ENCODE measurements around the gene TSPO2. TPM values are rescaled to one million over a fixed set of nuclear protein-coding genes. Genes with fewer than 3 reads are reported as not detected.
A peak's percentile ranks its signal among the peaks of the same experiment; 100 is the strongest.

Gene TSPO2
- total and polyA plus RNA-seq, 9 of the 15 experiments (the other 6 are each of a cell fraction or from before 2014, with no cell fraction given) = not detected

DNA sequence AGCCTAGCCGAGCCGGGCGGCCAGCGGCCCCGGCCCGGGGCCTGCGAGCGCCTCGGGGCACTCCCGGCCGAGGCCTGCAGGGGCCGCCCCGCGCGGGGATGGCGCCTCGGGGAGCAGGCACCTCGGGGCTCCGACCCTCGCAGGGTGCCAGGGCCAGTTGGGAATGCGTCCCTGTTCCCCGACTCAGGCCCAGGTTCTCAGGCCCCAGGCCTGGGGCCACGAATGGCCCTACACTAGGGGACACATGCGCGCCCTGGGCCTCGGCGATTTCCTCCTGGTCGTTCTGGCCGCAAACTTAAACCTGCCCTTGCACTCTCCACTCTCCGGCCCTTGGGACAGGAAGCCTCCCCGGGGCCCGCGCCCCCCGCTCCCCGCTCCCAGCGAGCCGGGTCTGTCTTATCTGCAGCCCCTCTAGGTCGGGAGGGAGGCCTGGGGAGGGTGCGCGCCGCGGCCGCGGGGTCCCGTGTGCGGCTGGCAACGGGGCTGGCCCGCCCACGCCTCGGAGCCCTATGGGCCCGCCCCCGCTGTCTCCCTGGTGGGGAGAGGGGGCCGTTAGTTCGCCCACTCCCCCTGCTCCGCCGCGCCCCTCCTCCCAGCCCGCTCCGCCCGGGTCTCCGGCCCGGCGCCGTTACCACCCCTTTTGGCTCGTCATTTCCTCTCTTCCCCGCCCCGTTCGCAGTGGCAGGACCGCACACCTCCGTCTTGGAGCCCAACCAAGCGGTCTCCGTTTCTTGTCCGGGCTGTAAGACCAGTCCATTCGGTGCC, 31.1 kb downstream of the TSPO2 start (continued):
- TF ChIP-seq, protein P1, sequence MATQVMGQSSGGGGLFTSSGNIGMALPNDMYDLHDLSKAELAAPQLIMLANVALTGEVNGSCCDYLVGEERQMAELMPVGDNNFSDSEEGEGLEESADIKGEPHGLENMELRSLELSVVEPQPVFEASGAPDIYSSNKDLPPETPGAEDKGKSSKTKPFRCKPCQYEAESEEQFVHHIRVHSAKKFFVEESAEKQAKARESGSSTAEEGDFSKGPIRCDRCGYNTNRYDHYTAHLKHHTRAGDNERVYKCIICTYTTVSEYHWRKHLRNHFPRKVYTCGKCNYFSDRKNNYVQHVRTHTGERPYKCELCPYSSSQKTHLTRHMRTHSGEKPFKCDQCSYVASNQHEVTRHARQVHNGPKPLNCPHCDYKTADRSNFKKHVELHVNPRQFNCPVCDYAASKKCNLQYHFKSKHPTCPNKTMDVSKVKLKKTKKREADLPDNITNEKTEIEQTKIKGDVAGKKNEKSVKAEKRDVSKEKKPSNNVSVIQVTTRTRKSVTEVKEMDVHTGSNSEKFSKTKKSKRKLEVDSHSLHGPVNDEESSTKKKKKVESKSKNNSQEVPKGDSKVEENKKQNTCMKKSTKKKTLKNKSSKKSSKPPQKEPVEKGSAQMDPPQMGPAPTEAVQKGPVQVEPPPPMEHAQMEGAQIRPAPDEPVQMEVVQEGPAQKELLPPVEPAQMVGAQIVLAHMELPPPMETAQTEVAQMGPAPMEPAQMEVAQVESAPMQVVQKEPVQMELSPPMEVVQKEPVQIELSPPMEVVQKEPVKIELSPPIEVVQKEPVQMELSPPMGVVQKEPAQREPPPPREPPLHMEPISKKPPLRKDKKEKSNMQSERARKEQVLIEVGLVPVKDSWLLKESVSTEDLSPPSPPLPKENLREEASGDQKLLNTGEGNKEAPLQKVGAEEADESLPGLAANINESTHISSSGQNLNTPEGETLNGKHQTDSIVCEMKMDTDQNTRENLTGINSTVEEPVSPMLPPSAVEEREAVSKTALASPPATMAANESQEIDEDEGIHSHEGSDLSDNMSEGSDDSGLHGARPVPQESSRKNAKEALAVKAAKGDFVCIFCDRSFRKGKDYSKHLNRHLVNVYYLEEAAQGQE (IDR thresholded peaks at IDR 0.05; ENCODE audit: borderline replicate concordance) = peak; percentile 12; the same call in 1 of the 2 replicates
- TF ChIP-seq, protein P1 (CRISPR knock-in tag; IDR thresholded peaks at IDR 0.05; ENCODE audit: low read depth) = peak; percentile 53; the same call in 1 of the 2 replicates
- TF ChIP-seq, protein P2, sequence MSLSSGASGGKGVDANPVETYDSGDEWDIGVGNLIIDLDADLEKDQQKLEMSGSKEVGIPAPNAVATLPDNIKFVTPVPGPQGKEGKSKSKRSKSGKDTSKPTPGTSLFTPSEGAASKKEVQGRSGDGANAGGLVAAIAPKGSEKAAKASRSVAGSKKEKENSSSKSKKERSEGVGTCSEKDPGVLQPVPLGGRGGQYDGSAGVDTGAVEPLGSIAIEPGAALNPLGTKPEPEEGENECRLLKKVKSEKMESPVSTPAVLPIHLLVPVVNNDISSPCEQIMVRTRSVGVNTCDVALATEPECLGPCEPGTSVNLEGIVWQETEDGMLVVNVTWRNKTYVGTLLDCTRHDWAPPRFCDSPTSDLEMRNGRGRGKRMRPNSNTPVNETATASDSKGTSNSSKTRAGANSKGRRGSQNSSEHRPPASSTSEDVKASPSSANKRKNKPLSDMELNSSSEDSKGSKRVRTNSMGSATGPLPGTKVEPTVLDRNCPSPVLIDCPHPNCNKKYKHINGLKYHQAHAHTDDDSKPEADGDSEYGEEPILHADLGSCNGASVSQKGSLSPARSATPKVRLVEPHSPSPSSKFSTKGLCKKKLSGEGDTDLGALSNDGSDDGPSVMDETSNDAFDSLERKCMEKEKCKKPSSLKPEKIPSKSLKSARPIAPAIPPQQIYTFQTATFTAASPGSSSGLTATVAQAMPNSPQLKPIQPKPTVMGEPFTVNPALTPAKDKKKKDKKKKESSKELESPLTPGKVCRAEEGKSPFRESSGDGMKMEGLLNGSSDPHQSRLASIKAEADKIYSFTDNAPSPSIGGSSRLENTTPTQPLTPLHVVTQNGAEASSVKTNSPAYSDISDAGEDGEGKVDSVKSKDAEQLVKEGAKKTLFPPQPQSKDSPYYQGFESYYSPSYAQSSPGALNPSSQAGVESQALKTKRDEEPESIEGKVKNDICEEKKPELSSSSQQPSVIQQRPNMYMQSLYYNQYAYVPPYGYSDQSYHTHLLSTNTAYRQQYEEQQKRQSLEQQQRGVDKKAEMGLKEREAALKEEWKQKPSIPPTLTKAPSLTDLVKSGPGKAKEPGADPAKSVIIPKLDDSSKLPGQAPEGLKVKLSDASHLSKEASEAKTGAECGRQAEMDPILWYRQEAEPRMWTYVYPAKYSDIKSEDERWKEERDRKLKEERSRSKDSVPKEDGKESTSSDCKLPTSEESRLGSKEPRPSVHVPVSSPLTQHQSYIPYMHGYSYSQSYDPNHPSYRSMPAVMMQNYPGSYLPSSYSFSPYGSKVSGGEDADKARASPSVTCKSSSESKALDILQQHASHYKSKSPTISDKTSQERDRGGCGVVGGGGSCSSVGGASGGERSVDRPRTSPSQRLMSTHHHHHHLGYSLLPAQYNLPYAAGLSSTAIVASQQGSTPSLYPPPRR (CRISPR knock-in tag; IDR thresholded peaks at IDR 0.05; ENCODE audit: borderline replicate concordance) = no peak
- TF ChIP-seq, protein P3, sequence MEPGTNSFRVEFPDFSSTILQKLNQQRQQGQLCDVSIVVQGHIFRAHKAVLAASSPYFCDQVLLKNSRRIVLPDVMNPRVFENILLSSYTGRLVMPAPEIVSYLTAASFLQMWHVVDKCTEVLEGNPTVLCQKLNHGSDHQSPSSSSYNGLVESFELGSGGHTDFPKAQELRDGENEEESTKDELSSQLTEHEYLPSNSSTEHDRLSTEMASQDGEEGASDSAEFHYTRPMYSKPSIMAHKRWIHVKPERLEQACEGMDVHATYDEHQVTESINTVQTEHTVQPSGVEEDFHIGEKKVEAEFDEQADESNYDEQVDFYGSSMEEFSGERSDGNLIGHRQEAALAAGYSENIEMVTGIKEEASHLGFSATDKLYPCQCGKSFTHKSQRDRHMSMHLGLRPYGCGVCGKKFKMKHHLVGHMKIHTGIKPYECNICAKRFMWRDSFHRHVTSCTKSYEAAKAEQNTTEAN (CRISPR knock-in tag; IDR thresholded peaks at IDR 0.05) = no peak
- TF ChIP-seq NR2F6 (CRISPR knock-in tag; IDR thresholded peaks at IDR 0.05) (no peak), PURB (CRISPR knock-in tag; IDR thresholded peaks at IDR 0.05; ENCODE audit: low read depth) (no peak), IRF2 (CRISPR knock-in tag; IDR thresholded peaks at IDR 0.05) (no peak), NFE2L1 (tag; IDR thresholded peaks at IDR 0.05; ENCODE audit: borderline replicate concordance, low read depth) (no peak), CHD1 (IDR thresholded peaks at IDR 0.05; ENCODE audit: low read length) (peak; percentile 100), BCOR (IDR thresholded peaks at IDR 0.05) (no peak), BACH1 (tag; IDR thresholded peaks at IDR 0.05) (no peak), ZNF77 (CRISPR knock-in tag; IDR thresholded peaks at IDR 0.05) (no peak)
- TF ChIP-seq, protein P4, sequence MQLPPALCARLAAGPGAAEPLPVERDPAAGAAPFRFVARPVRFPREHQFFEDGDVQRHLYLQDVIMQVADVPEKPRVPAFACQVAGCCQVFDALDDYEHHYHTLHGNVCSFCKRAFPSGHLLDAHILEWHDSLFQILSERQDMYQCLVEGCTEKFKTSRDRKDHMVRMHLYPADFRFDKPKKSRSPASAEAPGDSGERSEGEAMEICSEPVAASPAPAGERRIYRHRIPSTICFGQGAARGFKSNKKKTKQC (CRISPR knock-in tag; IDR thresholded peaks at IDR 0.05) = 0 out of 2 replicates have a peak, but pooled peaks have one; percentile 12

All from K562 (cell line).